DND-41 (cell line): ENCODE results near the gene FBXL20.

Experiments used
- ATAC-seq: fragments of 200-7000 bp; cut with Tn5 transposase; 3 replicates; pipeline ENCODE4 v1.9.1; 2021; ENCODE audit warnings: low read depth; ENCODE audit not compliant: insufficient read depth
- DNase-seq: peaks from one replicate; pipeline ENCODE4 v3.0.0-alpha.2; 2020
- H2AFZ ChIP-seq: 2 replicates; pipeline ENCODE4 v1.6.0; 2012; ENCODE audit warnings: low read depth, low read length
- H3K27ac ChIP-seq: 2 replicates; pipeline ENCODE4 v1.5.1; 2012; ENCODE audit warnings: low read length, inconsistent platforms
- H3K27me3 ChIP-seq: fragments of 200-600 bp; sonication (generic); 2 replicates; pipeline ENCODE4 v1.6.0; 2012; ENCODE audit warnings: low read length, mild to moderate bottlenecking, inconsistent platforms; ENCODE audit not compliant: insufficient read depth, poor library complexity
- H3K36me3 ChIP-seq: 2 replicates; pipeline ENCODE4 v1.5.1; 2012; ENCODE audit warnings: low read length, inconsistent platforms; ENCODE audit not compliant: insufficient read depth
- H3K4me1 ChIP-seq: 2 replicates; pipeline ENCODE4 v1.5.1; 2012; ENCODE audit warnings: mild to moderate bottlenecking, low read length; ENCODE audit not compliant: insufficient read depth
- H3K4me2 ChIP-seq: 2 replicates; pipeline ENCODE4 v1.6.0; 2012; ENCODE audit warnings: mild to moderate bottlenecking, moderate library complexity, low read length, inconsistent platforms; ENCODE audit not compliant: insufficient read depth
- H3K4me3 ChIP-seq, 2 experiments: fragments of 200-600 bp in 1 of 2; shearing (Covaris generic) in 1 of 2; 2 replicates each; pipeline ENCODE4 v1.5.1; 2012 to 2016; ENCODE audit warnings: inconsistent platforms in 2 of 2, low read length in 2 of 2, mild to moderate bottlenecking in 2 of 2, low read depth in 1 of 2, moderate library complexity in 1 of 2
- H3K79me2 ChIP-seq: 2 replicates; pipeline ENCODE4 v1.6.0; 2012; ENCODE audit warnings: low read length, inconsistent platforms; ENCODE audit not compliant: insufficient read depth
- H3K9ac ChIP-seq: 2 replicates; pipeline ENCODE4 v1.6.0; 2012; ENCODE audit warnings: low read depth, mild to moderate bottlenecking, inconsistent platforms, low read length, moderate library complexity
- H3K9me3 ChIP-seq: 2 replicates; pipeline ENCODE4 v1.5.1; 2012; ENCODE audit warnings: low read length, moderate library complexity, mild to moderate bottlenecking, inconsistent platforms; ENCODE audit not compliant: insufficient read depth, severe bottlenecking
- H4K20me1 ChIP-seq: 2 replicates; pipeline ENCODE4 v1.6.0; 2012; ENCODE audit warnings: low read length; ENCODE audit not compliant: insufficient read depth
- EZH2 ChIP-seq: IDR thresholded peaks from 3 replicates; pipeline ENCODE4 v1.6.1; 2012; ENCODE audit warnings: borderline replicate concordance, low read depth, mild to moderate bottlenecking, moderate library complexity, low read length, inconsistent platforms; ENCODE audit not compliant: severe bottlenecking
- TF ChIP-seq, protein P1 (sequence below): IDR thresholded peaks from 2 replicates; pipeline ENCODE4 v1.5.1; 2012; ENCODE audit warnings: borderline replicate concordance, low read length, moderate library complexity, mild to moderate bottlenecking; ENCODE audit not compliant: poor library complexity, severe bottlenecking; ENCODE audit errors: extremely low read depth

Gene FBXL20

DNA sequence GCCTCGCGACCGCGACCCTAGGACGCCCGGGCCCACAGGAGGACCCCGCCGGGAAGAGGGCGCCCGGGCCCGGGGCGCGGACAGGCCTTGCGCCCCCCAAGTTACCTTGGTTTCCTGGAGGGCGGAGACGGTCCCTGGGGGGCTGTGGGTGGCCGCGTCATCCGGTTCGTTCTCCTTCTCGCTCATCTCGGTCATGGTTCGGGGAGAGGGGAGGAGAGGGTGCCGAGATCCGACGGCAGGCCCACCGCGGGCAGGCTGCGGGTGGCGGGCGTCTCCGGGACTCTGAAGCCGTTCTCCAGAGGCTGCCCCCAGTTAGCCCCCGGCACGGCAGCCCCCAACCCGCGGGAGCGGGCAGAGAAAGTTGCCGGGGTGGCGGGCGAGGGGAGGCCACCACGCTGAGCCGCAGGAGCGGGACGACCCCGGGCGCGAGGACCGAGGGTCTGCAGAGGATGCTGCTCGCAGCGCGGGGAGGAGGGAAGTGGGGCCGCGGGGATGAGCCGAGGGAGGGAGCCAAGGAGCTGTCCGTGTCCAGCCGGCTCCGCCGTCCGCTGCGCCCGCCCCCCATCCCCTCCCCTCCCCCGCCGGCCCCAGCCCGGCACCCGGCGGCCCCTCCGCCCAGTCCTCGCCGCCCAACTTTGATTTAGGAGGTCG lies 176.0 kb downstream of the FBXL20 start, which contains the start of gene STAC2:
Gene STAC2, minus strand, starts transcription at position 638 of the 651 bp plus-strand sequence. Its CDS starts 443 bp downstream, at position 195.
- DNase-seq (no peak), ATAC-seq (no peak)
- Histone ChIP-seq H3K36me3 (no peaks in the 10 kb centered on the region), H3K4me1 (no peaks in the 10 kb centered on the region), H3K4me3 (no peak within 1 kb of the TSS), H3K9ac (no peak within 1 kb of the TSS), H3K27ac (no peak within 1 kb of the TSS), H3K79me2 (no peaks in the 10 kb centered on the region), H4K20me1 (0 out of 2 replicates have a peak, but pooled peaks cover 6% of the 10 kb centered on the region), H3K27me3 (no peaks in the 10 kb centered on the region), H3K4me2 (no peak within 1 kb of the TSS), H3K9me3 (no peaks in the 10 kb centered on the region), H2AFZ (no peak within 1 kb of the TSS)
- no peak for TF ChIP-seq EZH2
- TF ChIP-seq, protein P1, sequence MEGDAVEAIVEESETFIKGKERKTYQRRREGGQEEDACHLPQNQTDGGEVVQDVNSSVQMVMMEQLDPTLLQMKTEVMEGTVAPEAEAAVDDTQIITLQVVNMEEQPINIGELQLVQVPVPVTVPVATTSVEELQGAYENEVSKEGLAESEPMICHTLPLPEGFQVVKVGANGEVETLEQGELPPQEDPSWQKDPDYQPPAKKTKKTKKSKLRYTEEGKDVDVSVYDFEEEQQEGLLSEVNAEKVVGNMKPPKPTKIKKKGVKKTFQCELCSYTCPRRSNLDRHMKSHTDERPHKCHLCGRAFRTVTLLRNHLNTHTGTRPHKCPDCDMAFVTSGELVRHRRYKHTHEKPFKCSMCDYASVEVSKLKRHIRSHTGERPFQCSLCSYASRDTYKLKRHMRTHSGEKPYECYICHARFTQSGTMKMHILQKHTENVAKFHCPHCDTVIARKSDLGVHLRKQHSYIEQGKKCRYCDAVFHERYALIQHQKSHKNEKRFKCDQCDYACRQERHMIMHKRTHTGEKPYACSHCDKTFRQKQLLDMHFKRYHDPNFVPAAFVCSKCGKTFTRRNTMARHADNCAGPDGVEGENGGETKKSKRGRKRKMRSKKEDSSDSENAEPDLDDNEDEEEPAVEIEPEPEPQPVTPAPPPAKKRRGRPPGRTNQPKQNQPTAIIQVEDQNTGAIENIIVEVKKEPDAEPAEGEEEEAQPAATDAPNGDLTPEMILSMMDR, result no peak

DNA sequence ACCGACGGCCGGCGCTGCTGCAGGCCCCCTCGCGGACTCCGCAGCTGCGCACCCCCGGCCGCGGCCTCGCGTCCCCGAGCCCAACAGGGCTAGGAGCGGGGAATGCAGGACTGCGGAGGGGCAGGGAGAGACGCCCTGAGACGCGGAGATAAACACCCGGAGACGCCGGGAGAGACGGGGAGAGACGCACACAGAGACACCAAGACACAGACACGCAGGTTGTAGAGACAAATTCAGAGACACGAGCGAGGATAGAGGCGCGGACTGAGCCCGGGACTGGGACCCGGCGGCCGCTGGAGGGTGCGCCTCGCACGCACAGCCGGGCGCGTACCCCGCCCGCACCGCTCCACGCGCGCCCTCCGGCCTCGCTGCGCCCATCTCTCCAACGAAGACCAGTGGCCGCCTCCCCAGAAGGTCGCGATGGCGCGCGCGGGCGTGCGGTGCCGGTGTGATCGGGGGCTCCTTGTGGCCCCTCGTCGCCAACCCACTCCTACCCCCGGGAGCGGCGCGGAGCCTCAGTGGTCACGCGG lies 176.6 kb downstream of the FBXL20 start:
- no peak overlapping the region for H3K27ac ChIP-seq
- no peaks in the 10 kb centered on the region for H3K36me3 ChIP-seq
- H3K79me2 ChIP-seq, result no peaks in the 10 kb centered on the region
- no peaks in the 10 kb centered on the region for H3K4me1 ChIP-seq
- 0 out of 2 replicates have a peak, but pooled peaks cover 6% of the 10 kb centered on the region for H4K20me1 ChIP-seq
- H3K4me2 ChIP-seq, result no peak overlapping the region
- DNase-seq (no peak), ATAC-seq (no peak)
- no peaks in the 10 kb centered on the region for H3K9me3 ChIP-seq
- TF ChIP-seq EZH2, result no peak
- TF ChIP-seq, protein P1, result no peak
- H3K4me3 ChIP-seq, result no peak overlapping the region
- H2AFZ ChIP-seq, result no peak overlapping the region
- H3K9ac ChIP-seq, result no peak overlapping the region
- H3K27me3 ChIP-seq, result no peaks in the 10 kb centered on the region

DNA sequence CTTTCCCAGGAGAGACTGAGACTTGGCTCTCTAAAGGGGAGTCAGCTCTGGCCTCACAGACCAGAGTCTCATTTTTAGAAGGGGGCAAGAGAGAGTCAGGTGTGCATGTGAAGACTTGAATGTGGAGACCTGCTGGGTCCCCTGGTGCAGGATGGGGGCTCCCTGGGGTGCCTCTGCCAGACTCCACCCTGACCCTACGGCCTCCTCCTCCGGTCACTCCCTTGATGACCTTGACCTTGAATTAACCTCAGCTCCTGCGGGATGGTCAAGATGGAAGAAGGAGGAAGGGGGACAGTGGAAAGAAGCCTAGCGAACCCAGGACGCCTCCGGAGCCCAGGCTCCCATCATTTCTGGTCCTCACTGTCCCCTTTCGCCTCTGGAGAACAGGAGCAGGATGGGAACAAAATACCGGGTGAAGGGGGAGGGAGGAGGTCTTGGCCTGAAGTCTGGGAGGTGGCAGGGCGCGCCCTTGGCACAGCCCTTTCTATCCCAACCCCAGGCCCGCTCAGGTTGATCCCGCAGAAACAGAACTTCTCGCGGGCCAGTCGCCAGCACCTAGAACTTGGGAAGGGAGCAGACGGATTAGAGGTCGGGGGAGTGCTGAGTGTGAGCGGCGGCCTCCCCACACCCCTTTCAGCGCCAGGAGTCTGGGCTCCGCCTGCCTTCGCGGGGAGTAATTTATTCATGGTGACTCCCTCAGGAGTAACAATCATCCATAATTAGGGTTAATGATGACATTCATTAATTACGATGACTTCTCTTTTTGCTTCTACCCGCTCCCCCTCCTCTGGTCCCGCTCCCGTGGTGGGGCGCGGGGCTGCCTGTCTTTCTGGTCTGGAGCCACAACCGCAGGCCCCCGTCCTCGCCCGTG lies 177.3 kb downstream of the FBXL20 start:
- Histone ChIP-seq H3K9me3 (no peaks in the 10 kb centered on the region), H3K4me2 (no peak overlapping the region), H3K79me2 (no peaks in the 10 kb centered on the region), H3K36me3 (no peaks in the 10 kb centered on the region), H3K27me3 (no peaks in the 10 kb centered on the region), H3K4me3 (no peak overlapping the region), H3K27ac (no peak overlapping the region), H2AFZ (no peak overlapping the region), H3K4me1 (no peaks in the 10 kb centered on the region), H3K9ac (no peak overlapping the region), H4K20me1 (0 out of 2 replicates have a peak, but pooled peaks cover 6% of the 10 kb centered on the region)
- no peak for TF ChIP-seq EZH2
- TF ChIP-seq, protein P1, result no peak
- ATAC-seq, result no peak
- DNase-seq, result no peak
